HG03354 (cell line): Measurements from ENCODE around the gene RANBP3.

Source experiments
- ATAC-seq: cut with Tn5 transposase; IDR thresholded peaks from one replicate; pipeline ENCODE4 v1.9.1; 2021; ENCODE audit warnings: mild to moderate bottlenecking; ENCODE audit not compliant: unreplicated experiment, poor library complexity, severe bottlenecking

Gene RANBP3

DNA sequence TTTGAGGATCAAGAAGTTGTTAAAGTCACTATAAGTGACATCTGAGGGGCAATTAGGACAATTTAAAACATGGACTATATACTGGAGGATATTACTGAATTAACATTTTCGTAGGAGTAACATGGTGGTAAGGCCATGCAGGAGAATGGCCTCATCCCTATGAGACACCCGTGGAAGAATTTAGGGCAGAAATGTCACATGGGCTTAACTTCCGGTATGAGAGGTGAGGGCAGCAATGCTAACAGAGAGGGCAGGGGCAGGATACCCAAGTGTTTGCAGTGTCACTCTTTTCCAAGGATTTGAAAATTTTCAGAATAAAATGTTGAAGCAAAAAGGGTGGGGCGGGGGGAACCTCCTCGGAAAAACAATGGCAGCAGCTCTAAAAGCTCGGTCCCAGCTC lies 23.6 kb downstream of the RANBP3 start:
- no peak for ATAC-seq

DNA sequence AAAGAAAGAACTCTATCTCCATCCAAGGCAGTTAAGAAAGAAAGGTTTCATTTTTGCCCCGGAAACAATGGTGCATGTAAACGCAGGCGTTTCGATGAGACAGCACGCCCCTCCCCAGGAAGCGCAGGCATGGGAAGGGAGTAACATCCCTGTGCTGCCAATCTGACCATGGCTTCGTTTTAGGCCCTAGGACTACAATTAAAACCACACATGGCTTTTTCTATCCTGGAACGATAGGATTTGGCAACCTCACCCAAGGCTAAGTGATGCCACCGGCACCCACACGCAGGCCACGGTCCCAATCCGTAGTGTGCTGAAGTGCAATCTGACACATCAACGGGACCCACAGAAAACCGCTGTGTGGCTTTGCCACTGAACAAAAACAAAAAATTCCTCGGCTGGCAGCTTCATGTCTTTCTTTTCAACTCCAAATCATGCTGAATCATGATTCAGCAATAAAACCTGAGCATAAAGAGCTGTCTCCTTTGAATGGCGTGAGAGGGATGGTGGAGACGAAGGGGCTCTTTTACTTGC lies 24.2 kb downstream of the RANBP3 start:
- no peak for ATAC-seq

DNA sequence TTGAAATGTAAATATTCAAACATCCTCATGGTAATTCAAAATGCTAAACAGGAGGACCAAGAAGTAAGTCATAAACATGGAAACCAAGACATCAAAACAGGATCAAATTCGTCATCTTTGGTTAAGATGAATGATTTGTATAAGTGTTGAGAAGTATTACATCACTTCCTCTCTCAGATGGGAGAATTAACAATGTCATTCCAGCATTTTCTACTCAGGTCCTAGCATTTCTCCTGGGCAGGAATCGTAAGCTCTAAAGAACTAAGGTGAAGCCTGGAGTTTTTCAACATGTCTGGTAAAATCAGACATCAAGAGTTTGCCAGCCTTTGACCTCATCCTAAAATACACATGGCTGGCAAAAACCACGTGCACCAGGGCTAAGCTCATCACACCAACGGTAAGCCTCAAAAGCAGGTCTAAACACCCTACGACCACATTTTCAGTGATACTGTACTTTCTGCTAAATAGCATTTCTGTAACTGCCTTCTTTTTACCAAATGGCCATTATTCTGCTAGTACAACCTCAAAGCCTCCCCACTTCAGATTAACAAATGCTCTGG lies 24.8 kb downstream of the RANBP3 start:
- ATAC-seq = no peak

DNA sequence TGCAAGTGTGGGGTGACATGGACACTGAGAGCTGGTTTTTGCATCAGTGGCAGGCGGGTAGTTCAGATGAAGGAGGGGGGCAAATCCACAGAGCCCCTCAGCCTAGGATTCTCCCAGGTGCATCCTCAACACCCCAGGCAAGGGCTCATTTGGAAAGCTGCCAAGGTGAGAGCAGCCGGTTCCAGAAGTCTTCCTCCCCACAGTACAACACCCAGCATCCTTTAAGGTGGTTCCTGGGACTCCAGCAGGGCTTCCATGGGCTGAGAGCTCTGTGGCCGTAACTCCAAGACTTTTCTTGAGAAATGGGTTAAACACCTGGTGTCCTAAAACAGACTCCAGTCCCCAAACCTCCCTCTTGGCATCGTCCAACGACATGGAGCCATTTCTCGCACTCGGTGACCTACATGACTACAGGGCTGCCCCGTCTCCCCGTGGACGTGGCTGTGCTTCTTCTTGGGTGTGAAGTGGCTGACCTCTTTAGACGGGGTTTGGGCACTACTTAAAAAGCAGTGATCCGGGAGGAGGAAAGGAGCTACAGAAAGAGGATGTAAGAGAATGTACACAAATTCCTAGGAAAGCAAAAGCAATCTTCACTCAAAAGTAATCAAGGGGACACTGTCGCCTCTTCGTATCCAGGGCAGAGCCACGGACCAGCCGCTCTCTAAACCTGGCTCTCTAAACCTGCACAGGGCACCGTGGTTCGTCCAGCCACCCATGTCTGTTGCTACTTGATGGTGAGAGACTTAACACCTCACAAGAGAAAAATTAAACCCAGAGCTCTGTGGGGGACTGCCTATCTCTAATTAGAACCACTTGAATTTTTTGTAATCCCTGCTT lies 25.5 kb downstream of the RANBP3 start:
- ATAC-seq = no peak

DNA sequence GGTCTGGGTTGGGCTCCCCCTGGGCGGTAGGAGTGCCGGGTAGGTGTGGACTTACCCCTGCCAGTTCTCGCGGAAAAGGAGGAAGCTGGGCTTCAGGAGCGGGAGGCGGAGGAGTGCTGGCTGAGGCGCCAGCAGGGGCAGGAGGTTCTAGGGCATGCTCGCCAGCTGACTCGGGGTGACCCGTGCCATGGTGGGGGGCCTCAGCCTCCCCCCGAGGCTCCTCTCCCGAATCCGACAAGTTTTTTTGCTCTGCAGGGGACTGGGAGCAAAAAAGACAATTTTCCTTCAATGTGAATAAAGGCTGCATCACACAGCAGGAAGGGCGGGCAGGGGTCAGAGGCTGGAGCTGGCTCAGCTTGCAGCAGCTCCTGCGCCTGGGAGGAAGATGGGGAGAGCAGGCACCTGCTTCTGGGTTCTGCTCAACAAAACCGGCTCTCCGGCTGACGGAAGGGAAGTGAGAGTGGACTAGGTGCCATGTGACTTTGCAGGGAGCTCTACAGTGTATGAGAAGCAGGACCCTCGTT lies 26.5 kb downstream of the RANBP3 start:
- ATAC-seq = no peak

DNA sequence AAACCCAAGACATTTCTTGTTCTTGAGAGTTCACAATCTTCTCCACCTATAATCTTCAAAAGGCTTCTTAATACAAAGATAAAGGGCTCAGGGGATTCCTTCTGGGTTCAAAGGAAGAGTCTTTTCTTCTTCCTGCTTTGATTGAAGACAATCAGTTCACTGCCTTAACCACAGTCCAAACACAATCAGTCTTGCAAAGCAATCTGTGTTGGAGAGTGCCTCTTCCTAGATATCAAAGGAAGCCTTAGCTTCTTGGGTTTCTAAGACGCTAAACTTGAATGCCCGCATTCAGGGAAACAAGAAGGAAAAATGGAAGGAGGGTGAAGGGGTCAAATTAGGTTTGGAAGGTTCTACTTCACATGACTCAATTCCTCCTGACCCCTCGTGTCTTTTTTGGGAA lies 27.2 kb downstream of the RANBP3 start:
- ATAC-seq = no peak

DNA sequence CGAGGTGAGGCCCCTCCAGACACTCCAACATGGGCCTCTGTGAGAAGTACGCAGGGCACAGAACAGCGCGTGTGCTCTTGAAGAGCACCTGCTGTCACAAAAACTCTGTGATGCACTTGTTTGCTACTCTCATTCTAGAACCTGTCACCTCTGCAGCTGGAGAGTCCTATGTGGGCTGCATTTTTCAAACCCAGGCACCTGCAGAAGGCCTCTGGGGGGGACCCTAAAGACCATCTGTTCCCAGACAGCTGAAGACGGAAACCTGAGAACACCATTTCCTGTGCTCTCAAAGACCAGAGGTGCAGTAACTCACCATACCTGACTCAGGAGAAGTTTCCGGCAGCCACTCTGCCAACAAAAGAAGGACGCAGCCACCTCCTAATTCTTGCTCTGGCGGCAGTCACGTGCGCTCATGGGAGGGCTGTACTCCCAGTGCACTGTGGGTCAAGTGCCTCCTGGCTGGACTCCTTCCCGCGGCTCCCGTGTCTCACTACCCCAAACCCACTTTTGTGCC lies 28.1 kb downstream of the RANBP3 start:
- ATAC-seq = no peak

DNA sequence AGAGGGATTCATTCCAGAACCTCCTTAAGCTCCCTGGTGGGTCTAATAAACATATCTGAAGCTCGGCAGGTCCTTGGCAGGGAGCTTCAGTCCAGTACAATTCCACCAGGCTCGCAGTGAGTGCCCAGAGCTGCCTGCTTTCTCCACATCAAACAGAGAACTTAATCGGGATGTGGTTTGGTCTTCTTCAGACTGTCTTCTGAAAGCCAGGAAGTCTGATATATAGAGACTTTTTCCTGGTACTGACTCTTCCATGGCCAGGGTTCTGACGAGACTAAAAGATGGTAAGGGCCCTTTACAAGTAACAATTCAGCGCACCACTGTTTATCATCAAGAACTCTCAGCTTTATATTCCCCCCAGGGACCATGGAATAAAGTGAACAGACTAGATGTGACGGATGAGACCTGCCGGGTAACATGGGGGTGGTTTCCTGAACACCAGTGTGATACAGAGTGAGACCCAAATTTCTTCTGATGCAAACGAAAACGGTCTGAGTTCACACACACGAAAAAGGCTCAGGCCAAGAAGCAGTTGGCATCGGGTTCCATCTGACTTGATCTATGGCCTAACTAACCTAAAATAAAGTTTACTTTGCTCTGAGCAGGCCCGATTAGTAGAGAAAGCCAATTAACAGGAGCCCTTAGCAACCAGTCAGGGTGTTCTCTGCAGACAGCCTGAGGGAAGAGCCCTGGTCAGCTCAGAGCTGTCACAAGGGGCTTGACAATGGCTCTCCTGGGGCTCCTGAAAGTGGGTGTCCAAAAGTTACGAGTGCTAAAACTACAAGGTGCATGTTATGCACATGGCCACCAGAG lies 29.0 kb downstream of the RANBP3 start:
- no peak for ATAC-seq

DNA sequence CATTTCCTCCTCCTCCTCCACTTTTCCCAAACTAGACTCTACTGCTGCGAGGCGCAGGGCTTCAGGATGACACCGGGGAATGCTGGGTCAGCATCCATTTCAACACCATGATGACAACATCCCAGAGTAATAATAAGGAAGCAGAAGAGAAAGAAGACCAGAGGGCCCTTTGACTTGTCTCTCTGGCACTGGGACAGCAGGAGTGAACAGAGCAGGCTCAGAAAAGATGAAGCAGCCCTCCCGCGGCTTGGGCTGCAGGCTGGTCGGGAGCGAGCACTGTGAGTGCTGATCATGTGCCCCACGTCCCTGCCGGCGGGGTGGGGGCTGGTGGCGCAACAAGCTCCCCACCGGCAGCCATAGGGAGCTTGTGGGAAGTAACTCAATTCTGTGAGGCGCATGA lies 30.5 kb downstream of the RANBP3 start:
- no peak for ATAC-seq

DNA sequence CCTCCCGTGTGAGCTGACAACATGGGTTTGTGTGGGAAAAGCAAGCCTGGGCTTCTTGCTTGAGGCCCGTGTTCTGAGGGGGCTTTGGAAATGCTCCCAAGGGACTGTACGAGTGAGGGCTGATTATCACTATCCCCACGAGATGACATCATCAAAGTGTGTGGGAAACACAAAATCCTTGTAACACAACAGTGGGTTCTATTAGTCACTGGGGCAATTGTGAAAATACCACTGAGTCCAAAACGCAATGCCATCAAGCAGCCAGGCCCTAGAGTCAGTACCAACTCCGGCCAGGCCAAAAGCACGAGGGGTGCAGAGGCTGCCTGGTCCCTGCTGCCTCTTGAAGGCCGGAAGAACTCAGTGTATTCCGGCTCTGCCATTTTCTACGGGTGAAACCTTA lies 34.3 kb downstream of the RANBP3 start:
- no peak for ATAC-seq

DNA sequence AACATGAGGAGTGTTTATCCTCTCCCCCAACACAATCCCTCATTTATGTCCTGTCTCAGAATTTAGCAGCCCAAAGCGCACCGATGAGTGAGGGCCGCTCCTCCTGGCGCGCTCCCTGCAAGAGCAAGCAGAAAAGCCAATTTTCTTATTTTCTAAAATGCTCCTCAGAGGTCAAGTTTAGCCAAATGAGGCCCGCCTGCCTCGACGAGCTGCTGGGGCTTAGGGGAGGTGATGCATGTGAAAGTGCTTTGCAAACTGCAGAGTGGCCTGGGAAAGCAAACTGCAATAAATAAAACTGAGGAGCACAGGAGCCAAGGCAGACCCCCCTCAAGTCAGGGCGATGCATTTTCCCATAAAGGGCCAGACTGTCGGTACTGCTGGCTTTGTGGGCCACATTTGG lies 34.9 kb downstream of the RANBP3 start:
- ATAC-seq = no peak

DNA sequence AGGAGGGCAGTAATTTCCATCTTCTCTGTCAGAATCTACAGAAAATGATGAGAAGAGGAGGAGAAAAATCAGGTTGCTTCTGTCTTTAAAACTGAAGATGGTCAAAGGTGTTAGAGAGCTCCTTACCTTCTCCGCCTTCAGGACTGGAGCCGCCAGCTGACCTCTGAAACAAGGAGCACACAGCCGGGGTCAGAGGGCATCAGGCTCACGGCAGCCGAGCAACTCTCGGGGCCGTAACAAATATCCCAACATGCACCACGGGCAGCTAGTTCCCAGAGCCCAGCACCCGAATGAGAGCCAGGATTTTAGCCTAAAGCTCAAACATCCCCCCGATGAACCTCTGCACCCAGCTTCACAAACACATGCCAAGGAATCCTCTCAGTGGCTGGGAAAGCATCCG lies 36.3 kb downstream of the RANBP3 start:
- ATAC-seq = no peak

DNA sequence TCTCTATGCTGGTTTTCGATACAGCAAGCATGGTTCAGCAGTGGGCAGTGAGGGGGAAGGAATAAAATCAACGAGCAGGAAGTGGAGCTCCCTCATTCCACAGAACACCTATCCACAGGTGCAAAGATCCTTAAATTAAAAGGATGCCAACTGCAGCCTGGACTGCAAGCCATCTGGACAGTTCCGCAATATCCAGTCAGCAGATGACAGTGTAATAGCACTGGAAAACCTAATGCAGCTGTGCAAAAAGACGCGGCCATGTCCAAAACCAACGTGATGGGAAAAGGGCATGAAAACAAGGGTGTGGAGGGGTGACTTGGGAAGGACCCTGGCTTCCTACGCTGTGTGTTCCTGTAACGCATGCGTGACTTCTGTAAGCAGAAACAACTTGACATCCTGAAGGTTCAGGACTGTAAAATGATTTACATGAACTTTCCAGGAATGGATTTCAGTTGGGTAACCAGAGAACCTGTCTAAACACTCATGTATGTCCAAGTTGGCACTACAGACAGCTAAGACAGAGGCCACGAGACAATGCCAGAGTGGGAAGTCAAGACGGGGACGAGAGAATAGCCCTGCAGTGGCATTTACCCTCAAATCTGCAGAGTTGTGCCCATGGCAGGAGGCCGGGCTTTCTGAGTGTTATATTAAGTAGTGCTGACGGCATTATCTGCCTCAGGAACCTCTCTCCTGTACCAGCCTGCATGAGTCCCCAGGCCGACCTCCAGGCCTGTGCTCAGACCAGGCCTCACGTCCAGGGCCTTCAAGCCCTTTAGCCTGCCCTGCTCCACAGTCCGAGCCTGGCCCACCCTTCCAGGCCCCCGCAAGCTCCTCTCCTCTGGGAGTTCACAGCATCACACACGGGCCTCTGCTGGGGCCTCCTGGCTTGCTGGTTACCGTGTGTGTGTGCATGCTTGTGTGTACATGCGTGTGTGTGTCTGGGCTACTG lies 37.4 kb downstream of the RANBP3 start:
- no peak for ATAC-seq

DNA sequence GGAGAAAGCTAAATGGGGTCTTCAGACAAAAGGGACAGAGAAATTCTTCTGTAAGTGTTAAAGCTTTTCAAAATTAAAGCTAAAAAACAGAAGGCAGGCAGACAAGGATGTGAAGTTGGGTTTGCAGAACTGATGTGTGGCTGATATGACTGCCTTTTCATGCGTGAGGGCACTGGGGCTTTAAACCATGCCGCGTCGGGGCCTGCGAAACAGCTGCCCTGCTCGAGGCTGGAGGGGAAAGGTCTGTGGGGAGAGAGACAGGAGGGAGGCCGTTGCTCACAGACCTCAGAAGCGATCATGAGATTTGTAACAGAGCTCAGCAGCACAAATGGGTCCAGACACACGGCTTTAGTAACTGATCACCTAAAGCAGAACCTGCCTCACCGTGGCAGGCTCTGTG lies 40.4 kb downstream of the RANBP3 start:
- ATAC-seq = no peak

DNA sequence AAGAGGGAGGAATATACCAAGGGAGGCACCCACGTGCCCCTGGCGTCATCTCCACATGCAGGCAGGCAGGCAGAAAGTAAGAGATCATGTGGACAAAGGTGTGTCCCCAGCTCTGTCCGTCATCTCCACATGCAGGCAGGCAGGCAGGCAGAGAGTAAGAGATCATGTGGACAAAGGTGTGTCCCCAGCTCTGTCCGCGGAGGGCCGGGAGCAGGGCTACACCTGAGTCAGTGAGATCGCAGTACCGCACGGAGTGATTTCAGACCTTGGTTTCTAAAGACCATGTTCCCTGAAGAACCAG lies 41.7 kb downstream of the RANBP3 start:
- no peak for ATAC-seq

DNA sequence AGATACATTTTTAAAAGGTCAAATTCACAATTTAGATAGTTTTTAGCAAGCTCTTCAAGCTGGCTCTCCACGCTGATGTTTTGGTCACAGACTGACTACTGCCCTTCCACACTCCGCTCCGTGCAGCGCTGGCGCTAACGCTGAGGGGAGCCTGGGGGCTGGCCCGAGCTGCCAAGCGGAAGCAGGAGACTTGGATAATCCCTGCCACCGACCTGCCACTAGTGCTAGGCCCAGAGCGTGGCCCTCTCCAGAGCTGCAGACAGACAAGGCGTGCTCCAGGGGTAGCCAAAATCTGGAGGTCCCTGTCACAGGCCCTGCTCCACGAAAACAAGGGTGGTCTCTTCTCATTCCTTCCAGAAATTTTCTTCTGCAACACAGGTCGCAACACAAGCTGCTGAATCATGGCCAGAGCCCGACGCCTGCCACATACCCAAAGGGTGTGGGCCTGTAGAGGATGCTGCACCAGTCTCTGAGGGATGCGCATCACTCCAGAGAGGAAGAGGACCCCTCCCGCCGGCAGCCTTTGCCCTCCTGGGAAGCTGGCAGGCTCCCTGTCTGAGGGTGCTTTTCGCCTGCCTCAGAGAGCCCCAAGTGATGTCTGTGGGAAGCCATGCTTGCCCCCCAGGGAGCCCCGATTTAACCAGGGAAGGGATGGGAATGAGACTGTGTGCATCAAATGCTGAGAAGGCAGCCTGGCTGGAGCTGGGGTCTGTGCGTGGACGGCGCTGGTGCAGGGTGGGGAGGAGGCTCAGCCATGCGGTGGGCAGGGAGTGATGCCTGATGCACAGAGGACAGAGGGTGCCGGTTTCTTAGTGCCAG lies 42.3 kb downstream of the RANBP3 start:
- ATAC-seq = no peak

DNA sequence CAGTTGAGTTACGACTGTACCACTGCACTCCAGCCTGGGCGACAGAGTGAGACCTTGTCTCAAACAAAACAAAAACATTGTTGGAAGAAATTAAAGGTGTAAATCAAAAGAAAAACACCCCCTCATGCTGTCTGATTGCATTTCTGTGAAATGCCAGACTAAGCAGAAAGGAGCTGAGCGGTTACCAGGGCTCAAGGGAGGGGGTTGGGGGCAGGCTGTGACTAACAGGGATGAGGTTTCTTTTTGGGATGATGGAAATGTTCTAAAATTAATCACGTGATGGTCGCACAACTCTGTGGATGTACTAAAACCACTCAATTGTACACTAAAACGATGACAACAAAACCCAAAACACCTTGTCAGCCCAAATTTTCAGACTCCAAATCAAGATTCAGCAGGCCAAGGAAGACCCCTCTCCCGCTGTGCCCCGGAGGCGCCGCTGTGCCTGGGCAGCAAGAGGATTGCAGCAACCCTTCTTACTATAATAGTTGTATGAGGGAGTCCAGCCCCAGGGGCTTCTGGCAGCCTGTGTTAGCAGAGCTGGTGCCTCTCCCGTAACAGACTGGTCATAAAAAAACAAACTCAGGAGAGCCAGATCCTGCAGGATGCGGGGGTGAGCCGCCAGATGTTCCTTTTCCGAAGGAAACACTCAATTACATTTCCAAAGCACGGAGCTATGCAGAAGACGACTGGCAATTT lies 43.0 kb downstream of the RANBP3 start:
- ATAC-seq = no peak

DNA sequence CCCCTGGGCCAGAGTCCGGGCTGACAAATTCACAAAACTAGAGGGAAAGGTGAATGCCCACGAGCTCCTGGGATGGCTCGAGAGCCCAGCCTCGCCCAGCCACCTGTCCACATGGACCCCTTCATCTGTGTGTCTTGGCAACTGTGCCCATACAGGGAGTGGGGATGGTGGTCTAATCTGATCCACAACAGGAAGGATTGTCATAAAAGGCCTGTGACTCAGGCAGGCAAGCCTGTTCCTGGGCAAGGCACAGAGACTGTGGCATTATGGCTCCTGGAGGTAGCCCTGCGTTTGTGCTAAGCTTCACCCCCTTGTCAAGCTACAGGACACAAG lies 43.9 kb downstream of the RANBP3 start:
- no peak for ATAC-seq
